NCI-H2029 treated with DMSO at 0.1 percent for 48 hours (cell line): ENCODE measurements around the gene ACMSD.
"Not testable (repeated sequence)": the region's sequence is repeated elsewhere in the genome, so short reads cannot be mapped to it uniquely, and the experiment has no call there.

Experiments
- DNase-seq: peaks from one replicate; lab custom pipeline; 2025; lab: John Stamatoyannopoulos, UW

Gene ACMSD

DNA sequence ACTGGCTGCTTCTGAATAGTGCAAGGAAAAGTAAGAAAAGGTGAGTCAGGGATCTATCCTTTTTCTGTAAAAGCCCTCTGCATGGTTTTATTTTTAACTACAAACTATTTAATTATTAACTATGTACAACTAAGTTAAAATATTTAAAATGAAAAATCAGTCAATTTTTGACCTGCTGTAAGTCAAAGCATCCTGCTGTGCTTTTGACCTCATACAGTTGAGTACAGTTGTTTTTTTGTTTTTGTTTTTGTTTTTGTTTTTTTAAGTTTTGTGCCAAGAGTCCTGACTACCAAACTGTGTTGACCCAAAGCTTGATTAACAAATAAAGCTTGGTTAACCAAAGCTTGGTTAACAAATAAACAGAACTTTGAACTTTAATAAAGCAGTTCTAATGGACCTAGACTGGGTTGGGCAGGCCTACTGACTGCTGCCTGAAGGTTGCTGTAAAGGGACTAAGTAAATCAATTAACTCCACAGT lies at the start of gene ACMSD:
Gene ACMSD (plus strand): TSS at position 474 of the 478 bp plus-strand sequence. CDS start 67 bp downstream, outside the sequence.
- DNase-seq, result no peak

DNA sequence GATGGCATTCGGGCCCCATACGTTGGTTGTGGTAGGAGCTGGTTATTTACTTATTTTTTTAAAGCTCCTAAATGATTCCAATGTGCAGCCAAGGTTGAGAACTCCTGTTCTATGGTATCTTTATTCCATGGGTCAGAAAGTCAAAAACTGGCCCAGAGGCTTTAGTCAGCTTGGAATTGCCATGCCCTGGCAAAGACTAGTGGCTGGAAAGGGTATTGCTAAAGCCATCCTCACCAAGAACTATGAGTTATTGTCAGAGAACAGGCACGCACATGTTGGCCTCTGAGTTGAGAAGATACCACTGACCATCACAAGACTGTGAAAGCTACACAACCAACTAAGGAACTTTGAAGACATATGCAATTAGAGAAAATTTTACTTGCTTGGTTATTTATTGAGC lies 47.9 kb upstream of the ACMSD start:
- DNase-seq, result no peak

DNA sequence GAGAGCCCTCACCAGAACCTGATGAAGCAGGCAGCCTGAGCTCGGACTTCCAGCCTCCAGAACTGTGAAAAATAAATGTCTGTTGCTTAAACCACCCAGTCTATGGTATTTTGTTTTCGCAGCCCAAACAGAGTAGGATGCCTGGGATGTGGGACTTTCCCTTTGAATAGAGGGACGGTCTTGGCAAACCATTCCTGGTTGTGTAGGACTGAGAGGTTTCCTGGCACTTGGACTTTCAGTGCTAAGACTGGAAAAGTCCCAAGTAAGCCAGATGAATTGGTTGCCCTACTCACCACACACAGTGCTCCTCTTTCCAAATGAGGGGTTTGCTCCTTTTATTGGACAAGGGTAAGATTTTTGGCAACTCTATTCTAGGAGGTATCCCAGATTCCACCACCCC lies 46.8 kb upstream of the ACMSD start:
- DNase-seq, result no peak

DNA sequence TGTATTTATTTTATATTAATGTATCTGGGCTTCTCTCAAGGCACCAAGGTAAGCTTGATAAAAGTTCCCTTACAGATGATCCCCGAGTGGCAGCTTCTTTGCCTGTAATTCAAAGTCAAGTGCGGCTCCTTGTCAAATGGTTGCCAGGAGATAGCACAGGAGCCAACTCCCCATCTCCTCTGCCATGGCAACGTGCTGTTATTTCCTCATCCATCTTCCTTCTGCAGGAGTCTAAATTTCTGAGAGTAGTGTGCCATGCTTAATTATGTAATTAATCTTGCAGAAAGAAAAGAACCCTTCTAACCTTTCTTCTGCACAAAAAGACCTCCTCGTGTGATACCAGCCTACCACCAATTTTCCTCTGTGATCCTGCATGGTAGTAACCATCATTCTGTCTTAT lies 46.2 kb upstream of the ACMSD start:
- no peak for DNase-seq

DNA sequence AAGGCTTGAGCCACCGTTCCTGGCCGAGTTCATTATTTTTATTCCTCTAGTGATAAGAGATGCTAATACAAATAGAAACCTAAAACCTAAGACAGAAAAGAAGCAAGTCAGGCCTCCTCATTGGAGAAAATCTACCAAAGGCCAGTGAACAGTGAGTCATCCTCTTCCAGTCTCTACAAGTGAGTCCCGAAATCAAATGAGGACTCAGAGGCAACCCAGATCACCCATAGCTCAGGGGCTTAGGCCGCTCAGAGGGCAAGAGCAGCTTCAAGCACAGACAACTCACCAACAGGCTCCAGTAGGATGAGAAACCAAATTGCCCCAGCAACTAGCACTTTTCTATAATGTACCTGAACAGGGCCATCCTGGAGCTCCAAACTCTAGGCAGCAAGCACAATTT lies 42.7 kb upstream of the ACMSD start:
- no peak for DNase-seq

DNA sequence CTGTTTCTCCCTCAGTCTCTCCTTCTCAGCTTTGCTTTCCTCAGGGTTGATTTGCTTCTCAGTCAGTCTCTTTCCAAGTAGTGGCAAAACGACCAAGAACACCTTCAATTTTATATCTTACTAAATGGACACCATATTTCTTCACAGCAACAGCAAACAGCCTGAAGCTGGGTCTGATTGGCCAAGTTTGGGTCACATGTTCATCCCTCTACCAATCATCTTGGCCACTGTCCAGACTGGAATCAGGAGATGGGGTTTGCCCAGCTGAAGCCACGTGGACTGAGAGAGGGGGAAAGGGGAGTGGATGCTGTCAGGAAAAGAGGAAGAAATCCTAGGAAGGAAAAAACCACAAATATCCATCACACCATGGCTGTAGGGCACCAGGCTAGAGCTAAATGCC lies 42.0 kb upstream of the ACMSD start:
- no peak for DNase-seq

DNA sequence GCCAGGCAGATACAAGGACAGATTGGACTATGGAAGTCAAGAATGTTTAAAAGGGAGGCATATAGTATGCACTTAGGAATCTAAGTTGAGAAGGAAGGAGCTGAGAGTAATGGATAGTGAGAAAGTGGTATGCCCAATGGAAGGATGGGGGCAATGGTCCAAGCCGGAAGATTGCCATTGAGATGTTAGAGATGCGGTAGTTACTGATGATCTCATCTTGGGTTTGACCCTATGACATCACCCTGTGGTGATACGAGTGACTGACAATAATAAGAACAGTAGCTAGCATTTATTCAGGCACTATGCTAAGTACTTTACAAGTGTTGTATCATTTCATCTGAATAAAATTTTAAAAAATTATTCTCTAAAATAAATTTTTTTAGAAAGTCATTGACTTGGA lies 38.5 kb upstream of the ACMSD start:
- DNase-seq, result no peak

DNA sequence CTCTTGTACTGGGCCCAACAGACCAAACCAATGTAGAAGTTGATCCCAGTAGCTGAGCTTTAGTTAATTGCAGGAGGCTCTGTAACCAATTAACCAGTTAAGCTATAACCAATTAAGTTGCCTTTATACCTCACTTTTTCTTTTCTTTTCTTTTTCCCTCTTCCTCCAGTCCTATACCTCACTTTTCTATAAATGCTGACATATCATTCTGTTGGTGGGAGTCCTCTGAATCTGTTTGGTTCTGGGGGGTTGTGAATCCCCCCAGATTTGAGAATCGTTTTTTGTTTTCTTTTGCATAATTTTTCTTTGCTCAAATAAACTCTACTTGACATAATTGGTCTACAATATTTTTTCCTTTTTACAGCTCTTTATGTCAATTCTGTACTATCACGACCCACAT lies 38.1 kb upstream of the ACMSD start:
- no peak for DNase-seq

DNA sequence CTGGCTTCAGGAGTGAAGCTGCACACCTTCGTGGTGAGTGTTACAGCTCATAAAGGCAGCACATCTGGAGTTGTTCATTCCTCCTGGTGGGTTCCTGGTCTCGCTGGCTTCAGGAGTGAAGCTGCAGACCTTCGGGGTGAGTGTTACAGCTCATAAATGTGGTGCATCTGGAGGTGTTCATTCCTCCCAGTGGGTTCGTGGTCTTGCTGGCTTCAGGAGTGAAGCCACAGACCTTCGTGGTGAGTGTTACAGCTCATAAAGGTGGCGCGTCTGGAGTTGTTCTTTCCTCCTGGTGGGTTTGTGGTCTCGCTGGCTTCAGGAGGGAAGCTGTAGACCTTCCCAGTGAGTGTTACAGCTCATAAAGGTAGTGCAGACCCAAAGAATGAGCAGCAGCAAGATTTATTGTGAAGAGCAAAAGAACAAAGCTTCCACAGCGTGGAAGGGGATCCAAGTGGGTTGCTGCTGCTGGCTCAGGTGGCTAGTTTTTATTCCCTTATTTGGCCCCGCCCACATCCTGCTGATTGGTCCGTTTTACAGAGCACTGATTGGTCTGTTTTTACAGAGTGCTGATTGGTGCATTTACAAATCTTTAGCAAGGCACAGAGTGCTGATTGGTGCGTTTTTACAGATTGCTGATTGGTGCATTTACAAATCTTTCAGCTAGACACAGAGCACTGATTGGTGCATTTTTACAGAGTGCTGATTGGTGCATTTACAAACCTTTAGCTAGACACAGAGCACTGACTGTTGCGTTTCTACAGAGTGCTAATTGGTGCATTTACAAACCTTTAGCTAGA lies 34.6 kb upstream of the ACMSD start:
- not testable (repeated sequence) for DNase-seq

DNA sequence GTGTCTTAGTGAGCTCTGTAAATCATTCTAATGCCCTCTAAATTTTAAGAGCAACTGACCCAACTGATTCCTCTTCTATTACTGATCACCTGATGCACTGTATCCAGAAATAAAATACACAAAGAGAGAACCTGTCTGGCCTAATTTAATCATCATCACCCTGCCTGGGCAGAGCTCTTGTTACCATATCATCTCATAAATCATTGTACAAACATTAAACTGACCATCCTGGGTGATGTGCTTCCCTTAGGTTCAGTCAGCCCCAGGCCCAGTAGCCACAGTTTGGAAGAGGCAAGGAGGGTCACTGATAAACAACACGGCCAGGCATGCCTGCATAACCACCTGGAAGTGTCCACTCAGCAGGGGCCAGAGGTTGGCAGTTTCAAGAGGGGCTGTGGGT lies 22.7 kb upstream of the ACMSD start:
- no peak for DNase-seq

DNA sequence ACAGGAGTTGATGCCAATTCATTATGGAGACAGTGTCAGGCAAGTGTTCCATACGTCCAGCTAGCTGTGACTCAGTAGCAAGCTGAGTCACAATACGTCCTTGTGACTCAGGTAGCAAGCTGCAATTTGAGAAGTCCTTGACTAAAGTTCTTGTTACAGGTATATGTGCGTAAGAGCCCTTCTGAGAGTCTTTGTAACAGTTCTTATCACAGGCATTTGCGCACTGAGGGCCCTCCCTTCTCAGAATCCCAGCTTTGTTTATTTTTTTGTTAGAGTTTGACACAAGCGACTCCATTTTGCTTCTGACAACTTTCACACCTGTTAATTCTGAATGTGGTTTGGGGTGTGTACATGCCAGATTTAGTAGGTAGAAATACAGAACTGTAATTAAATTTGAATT lies 20.1 kb upstream of the ACMSD start:
- no peak for DNase-seq

DNA sequence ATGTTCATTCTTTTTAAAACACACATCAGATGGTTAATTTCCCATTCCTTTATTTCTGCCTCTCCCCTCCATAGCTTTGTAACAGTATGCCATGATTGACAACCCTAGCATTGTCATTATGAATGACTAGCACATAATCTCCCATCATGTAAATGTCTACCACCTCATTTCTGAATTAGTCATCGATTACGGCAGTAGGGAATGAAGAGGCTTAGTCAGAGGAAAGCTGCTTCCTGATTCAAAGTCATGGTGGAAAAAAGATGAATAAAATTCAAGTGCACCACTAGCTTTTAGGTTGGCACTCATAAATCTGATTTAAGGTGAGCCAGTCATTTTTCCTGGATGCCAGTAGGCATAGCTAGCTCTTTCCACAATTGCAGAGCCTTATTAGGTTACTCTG lies 19.1 kb upstream of the ACMSD start:
- DNase-seq, result no peak

DNA sequence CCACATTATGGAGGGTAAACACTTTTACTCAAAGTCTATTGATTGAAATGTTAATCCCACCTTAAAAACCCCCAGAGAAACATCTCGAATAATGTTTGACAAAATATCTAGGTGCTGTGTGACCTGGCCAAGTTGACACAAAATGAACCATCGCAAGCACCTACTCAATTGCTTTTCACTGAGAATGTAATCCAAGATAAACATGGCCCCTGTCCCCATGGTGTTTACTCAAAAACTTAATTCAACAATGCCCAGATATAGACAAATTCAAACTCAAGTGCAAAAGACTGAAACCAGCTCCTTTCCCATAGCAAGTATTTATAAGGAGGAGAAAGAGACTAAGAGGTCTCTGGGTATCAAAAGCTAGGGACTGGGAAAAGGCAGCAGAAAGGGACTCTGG lies 15.0 kb upstream of the ACMSD start:
- peak; percentile 32 for DNase-seq

DNA sequence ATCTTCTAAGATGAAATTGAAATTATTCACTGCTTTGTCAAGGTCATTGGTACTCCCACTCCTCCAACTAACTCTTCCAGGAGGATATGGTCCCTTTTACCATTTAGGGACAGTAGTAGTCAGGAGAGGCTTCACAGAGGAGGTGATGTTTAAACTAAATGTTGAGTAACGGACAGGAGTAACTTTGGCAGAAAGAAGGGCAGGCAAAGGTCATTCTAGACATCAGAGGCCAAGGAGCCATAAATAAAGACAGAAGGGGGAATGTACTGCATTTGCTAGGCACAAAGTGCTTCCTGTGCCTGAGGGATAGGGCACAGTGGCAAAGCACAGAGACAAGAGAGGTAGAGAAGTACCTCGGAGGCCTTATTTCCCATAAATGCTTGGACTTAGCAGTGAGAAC lies 14.6 kb upstream of the ACMSD start:
- no peak for DNase-seq

DNA sequence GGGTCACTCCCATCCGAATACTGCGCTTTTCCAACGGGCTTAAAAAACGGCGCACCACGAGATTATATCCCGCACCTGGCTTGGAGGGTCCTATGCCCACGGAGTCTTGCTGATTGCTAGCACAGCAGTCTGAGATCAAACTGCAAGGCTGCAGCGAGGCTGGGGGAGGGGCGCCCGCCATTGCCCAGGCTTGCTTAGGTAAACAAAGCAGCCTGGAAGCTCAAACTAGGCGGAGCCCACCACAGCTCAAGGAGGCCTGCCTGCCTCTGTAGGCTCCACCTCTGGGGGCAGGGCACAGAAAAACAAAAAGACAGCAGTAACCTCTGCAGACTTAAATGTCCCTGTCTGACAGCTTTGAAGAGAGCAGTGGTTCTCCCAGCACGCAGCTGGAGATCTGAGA lies 12.7 kb upstream of the ACMSD start:
- not testable (repeated sequence) for DNase-seq

DNA sequence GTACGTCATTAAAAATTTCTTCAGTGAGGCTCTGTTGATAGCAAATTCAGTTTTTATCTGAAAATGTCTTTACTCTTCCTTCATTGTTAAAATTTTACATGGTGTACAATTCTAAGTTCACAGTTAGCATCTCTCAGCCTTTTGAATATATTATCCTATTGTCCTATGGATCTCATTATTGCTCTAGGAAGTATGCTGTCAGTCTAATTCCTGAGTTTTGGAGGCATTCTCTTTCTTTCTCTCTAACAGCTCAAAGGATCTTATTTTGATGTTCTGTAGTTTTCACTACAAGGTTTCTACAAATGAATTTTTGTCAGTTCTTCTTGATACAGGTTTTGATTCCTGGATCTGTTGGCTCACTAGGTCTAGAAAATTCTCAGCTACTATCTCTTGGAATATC lies 2.9 kb upstream of the ACMSD start:
- no peak for DNase-seq

DNA sequence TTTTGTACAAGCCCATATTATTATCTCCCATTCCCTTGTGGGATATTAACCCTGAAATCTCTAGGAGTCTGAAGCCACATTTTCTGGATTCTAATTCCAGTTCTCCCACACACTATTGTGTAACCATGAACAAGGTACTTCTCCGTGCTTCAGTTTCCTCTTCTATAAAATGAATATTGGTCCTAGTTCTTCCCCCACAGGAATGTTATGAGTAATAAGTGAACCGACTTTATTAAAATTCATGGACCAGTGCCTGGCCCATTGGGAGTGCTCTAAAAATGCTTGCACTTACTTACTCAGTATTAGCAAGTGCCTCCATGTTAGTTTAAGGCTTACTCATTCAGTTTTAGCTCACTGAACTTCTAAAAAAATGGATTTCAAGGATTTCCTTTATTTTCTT lies 1.4 kb upstream of the ACMSD start:
- DNase-seq, result no peak

DNA sequence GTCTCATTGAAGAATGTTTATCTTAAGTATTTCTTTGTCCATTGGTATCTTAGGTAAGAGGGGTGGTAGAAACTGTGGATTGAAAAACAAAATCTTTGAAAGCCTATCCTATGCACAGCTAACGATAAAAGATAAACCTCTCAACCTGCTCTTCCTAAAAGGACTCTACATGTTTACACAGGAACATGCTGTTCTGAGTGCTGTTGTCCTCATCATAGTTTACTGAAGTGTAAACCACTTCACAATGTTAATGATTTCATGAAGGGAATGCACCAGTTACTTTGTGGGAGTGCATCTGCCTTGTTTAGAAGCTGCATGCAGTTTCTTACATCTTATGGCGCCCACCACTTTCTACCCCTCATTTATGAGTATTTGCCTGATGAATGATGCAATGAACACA lies 1.2 kb downstream of the ACMSD start:
- DNase-seq, result peak; percentile 22

DNA sequence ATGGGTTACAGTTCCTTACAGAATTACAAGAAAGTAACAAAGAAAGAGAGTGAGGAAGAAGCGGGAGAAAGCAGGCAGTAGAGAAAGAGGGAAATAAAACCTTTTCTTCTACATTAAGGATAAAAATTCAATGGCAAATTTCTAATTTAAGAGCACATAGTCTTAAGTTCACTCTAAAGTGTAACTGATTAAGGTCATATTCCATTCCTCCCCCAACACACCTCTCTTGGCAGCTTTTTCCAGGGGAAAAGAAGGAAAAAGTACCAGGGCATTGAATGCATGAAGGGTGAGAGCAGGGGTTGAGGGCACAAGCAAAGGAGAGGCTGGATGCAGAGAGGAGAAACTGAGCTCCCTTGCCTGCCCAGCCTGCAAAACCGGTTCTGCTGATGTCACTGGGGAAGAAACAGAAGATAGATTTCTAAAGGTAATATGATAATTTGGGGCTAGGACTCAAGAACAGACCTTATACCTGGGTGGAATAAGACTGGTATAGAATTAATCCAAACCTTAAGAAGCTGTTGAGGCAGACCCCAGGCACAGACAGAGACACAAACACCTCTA lies 4.6 kb downstream of the ACMSD start:
- no peak for DNase-seq

DNA sequence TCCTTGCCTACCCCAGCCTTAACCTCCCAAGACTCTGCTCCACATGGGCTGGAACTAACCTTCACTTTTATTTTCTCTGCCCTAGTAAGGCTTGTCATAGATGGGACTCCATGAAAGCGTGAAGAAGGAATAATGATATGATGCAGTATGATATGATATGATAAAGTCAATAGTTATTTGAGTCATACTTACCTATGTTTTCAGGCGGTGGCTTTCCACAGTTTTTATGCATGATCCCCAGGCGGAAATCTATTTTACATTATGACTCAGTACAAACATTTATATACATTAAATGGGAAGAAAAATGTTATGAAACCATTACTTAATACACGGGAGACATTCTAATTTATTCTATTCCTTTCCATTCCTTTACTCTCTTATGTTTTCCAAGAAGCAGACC lies 5.6 kb downstream of the ACMSD start:
- DNase-seq, result no peak

DNA sequence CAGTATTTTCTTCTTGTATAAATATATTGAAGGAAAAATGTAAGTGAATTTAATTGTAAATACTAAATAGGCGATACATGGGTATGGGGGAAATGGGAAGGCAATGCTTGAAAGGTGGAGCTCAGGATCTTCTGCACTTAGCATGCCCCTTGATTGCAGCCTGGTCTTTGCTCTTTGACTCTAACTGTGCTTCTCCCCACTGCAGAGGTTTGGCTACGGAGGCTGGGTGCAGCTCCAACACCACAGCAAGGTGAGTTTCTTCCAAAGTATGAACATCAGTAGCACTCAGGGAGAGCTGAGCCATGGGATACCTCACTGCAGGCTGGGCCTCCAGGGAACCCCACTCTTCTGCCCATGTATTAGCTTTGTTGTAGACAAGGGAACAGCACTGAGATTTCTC lies 6.6 kb downstream of the ACMSD start:
- DNase-seq, result no peak

DNA sequence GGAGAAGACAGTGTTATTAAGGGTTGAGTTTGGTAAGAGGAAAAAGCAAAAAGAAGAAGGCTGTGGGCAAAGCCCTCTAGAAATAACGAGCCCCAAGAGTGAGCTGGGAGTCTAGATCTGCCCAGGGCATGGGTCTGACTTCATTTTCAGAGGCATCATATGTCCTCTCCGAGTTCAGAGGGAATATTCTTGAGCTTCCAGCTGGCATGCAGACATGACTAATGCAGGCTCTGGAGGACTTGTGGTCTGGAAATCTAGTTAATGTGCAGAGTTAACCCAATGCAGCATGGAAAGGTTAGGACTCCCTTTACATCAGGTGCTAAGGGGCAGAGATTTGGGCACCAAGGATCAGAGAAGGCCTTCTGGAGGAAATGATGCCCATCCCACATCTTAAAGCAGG lies 7.3 kb downstream of the ACMSD start:
- DNase-seq, result no peak

DNA sequence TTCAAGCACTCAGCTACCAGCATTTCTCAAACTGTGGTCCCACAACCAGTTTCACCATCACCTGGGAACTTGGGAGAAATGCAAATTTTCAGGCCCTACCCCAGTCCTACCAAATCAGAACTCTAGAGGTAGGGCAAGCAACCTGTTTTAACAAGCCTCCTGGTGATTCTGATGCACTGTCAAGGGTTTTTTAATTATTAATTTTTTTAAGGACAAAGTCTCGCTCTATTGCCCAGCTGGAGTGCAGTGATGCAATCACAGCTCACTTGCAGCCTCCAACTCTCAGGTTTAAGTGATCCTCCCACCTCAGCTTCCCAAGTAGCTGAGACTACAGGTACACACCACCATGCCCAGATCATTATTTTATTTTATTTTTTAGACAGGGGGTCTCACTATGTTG lies 7.8 kb downstream of the ACMSD start:
- DNase-seq, result no peak

DNA sequence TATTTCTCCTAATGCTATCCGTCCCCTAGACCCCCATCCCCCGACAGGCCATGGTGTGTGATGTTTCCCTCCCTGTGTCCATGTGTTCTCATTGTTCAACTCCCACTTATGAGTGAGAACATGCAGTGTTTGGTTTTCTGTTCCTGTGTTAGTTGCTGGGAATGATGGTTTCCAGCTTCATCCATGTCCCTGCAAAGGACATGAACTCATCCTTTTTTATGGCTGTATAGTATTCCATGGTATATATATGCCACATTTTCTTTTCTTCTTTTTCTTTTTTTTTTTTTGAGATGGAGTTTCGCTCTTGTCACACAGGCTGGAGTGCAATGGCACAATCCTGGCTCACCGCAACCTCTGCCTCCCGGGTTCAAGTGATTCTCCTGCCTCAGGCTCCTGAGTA lies 9.2 kb downstream of the ACMSD start:
- DNase-seq, result not testable (repeated sequence)
